Epithelial cell of esophagus (primary cell): ENCODE data around the gene MUC16.
A peak's percentile ranks its signal among the peaks of the same experiment; 100 is the strongest.
"Not testable (repeated sequence)": the region's sequence is repeated elsewhere in the genome, so short reads cannot be mapped to it uniquely, and the experiment has no call there.

Source experiments
- DNase-seq: peaks from one replicate; pipeline ENCODE4 v3.0.0; 2010; ENCODE audit warnings: low read depth
- H3K4me3 ChIP-seq: 2 replicates; pipeline ENCODE4 v1.5.1; 2011; ENCODE audit warnings: mild to moderate bottlenecking, low read length, control low read depth
- CTCF ChIP-seq: IDR thresholded peaks from 2 replicates; pipeline ENCODE4 v1.5.1; 2011; ENCODE audit warnings: low read depth, mild to moderate bottlenecking, low read length, control low read depth, inconsistent platforms; ENCODE audit not compliant: insufficient read depth; ENCODE audit errors: missing control alignments

Gene MUC16

GRCh38 chr19:9009935-9010651 is at the start of gene MUC16:
Gene MUC16 (minus strand): TSS chr19:9010409.
- DNase-seq = no peak
- no peak for TF ChIP-seq CTCF
- H3K4me3 ChIP-seq = no peak within 1 kb of the TSS

GRCh38 chr19:9058905-9059667 is 48.9 kb upstream of the MUC16 start:
- H3K4me3 ChIP-seq = no peak overlapping the region
- peak; percentile 30 for DNase-seq
- TF ChIP-seq CTCF = no peak

GRCh38 chr19:9057505-9058258 is 47.5 kb upstream of the MUC16 start:
- no peak for DNase-seq
- H3K4me3 ChIP-seq = no peak overlapping the region
- TF ChIP-seq CTCF = no peak

- not testable (repeated sequence) for DNase-seq
Observed at GRCh38 chr19:9056131-9056530, 45.9 kb upstream of the MUC16 start.

GRCh38 chr19:9054765-9055164 is 44.6 kb upstream of the MUC16 start:
- H3K4me3 ChIP-seq = no peak overlapping the region
- DNase-seq = peak; percentile 77
- TF ChIP-seq CTCF = no peak

More at GRCh38 chr19:9056131-9056530, 45.9 kb upstream of the MUC16 start:
- H3K4me3 ChIP-seq = not testable (repeated sequence)

- no peak for DNase-seq
Observed at GRCh38 chr19:9054207-9054606, 44.0 kb upstream of the MUC16 start.

GRCh38 chr19:9053674-9054073 is 43.5 kb upstream of the MUC16 start:
- H3K4me3 ChIP-seq, DNase-seq: not testable (repeated sequence)

More at GRCh38 chr19:9054207-9054606, 44.0 kb upstream of the MUC16 start:
- no peak for TF ChIP-seq CTCF
- no peak overlapping the region for H3K4me3 ChIP-seq
